Neural crest cell (in vitro differentiated cells): Measurements from ENCODE around the gene RTP3. TPM values are rescaled to one million over a fixed set of nuclear protein-coding genes. Genes with fewer than 3 reads are reported as not detected.
A peak's percentile ranks its signal among the peaks of the same experiment; 100 is the strongest.
"Not testable (repeated sequence)": the region's sequence is repeated elsewhere in the genome, so short reads cannot be mapped to it uniquely, and the experiment has no call there.

Experiments used
- DNase-seq: peaks from one replicate; pipeline ENCODE4 v3.0.0; 2021; ENCODE audit warnings: low read depth, mixed read lengths, low spot score
- H3K27ac Mint-ChIP-seq: one replicate; pipeline ENCODE4 v1.8.0; 2021; ENCODE audit warnings: mild to moderate bottlenecking, mixed read lengths; ENCODE audit not compliant: unreplicated experiment
- H3K27me3 Mint-ChIP-seq: 2 replicates; pipeline ENCODE4 v1.8.0; 2021; ENCODE audit warnings: low read depth, mild to moderate bottlenecking, mixed read lengths
- H3K36me3 Mint-ChIP-seq: 2 replicates; pipeline ENCODE4 v1.8.0; 2021; ENCODE audit warnings: low read depth, mild to moderate bottlenecking, mixed read lengths
- H3K4me1 Mint-ChIP-seq: 2 replicates; pipeline ENCODE4 v1.8.0; 2021; ENCODE audit warnings: mixed read lengths
- H3K4me3 Mint-ChIP-seq: one replicate; pipeline ENCODE4 v1.8.0; 2021; ENCODE audit warnings: mild to moderate bottlenecking, mixed read lengths
- H3K9me3 Mint-ChIP-seq: 2 replicates; pipeline ENCODE4 v1.8.0; 2021; ENCODE audit warnings: mixed read lengths
- total RNA-seq: library from RNA; stranded (reverse); gene quantifications from 2 replicates; pipeline ENCODE4 v1.2.1, GENCODE V29; 2021
- TF ChIP-seq, protein P1 (sequence below): fragments of 200-600 bp; sonication (generic); conservative IDR thresholded peaks from 2 replicates; pipeline ENCODE4 v1.5.0; 2021; ENCODE audit warnings: antibody characterized with exemption, mild to moderate bottlenecking

RTP3 gene
- total RNA-seq, 1 donor from 2014 or later, result not detected

DNA sequence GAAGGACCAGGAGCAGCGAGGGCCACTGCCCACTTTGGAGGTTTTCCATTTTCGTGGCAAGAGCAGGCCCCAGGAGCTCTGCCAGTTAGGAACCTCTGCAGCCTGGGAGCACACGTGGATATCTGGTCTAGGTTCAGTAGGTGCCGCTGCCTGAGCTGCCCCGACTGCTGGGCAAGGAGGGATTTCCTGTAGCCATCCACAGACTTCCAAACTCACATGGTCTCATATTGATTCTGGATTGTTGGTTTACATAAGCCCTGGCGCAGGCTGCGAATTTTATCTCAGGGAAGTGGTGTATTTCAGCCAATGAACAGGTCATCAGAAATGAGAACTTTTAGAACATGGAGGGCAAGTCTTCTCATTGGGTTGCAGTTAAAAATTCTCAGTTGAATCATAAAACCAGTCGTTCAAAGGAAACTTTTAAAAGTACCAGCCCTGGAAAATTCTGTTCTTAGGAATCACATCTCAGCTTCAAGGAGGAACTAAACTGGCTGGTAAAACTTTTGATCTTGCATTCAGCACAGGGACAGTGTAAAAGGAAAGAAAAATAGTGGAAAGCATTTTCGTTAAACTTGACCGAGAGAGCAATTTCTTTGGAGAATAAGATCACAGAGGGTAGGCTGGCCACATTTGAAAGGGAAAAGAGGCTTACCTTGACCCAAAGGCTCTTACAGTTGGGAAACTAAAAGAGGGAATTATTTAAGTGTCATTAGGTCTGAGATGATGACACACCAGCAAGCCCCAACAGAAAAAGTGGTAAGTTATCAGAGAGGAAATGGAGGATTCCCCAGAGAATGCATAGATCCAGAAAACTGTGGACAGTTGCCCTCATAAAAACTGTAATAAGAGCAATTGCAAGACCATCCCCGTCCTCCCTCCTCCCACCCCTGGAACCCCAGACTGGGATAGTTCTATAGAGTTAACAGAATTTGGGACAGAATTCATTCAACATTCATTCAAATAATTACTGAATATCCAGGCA lies 6.4 kb upstream of the RTP3 start:
- peaks cover 15% of the 10 kb centered on the region for H3K27me3 Mint-ChIP-seq
- H3K9me3 Mint-ChIP-seq, result peaks cover 2% of the 10 kb centered on the region
- peaks cover 4% of the 10 kb centered on the region for H3K36me3 Mint-ChIP-seq
- DNase-seq, result no peak
- H3K4me3 Mint-ChIP-seq, result no peak overlapping the region
- H3K27ac Mint-ChIP-seq, result no peak overlapping the region
- TF ChIP-seq, protein P1, sequence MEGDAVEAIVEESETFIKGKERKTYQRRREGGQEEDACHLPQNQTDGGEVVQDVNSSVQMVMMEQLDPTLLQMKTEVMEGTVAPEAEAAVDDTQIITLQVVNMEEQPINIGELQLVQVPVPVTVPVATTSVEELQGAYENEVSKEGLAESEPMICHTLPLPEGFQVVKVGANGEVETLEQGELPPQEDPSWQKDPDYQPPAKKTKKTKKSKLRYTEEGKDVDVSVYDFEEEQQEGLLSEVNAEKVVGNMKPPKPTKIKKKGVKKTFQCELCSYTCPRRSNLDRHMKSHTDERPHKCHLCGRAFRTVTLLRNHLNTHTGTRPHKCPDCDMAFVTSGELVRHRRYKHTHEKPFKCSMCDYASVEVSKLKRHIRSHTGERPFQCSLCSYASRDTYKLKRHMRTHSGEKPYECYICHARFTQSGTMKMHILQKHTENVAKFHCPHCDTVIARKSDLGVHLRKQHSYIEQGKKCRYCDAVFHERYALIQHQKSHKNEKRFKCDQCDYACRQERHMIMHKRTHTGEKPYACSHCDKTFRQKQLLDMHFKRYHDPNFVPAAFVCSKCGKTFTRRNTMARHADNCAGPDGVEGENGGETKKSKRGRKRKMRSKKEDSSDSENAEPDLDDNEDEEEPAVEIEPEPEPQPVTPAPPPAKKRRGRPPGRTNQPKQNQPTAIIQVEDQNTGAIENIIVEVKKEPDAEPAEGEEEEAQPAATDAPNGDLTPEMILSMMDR, result no peak
- H3K4me1 Mint-ChIP-seq, result peaks cover 5% of the 10 kb centered on the region

- H3K9me3 Mint-ChIP-seq, result peaks cover 2% of the 10 kb centered on the region
- H3K36me3 Mint-ChIP-seq, result peaks cover 4% of the 10 kb centered on the region
- H3K4me3 Mint-ChIP-seq, result no peak overlapping the region
- peaks cover 10% of the 10 kb centered on the region for H3K27me3 Mint-ChIP-seq
- H3K27ac Mint-ChIP-seq, result no peak overlapping the region
- peaks cover 5% of the 10 kb centered on the region for H3K4me1 Mint-ChIP-seq
- TF ChIP-seq, protein P1, result no peak
- DNase-seq, result no peak
Measured at GRCh38 chr3:46492890-46493547, 4.8 kb upstream of the RTP3 start.

- not testable (repeated sequence) for H3K27me3 Mint-ChIP-seq, DNase-seq, H3K27ac Mint-ChIP-seq, H3K4me3 Mint-ChIP-seq, H3K4me1 Mint-ChIP-seq, H3K9me3 Mint-ChIP-seq, H3K36me3 Mint-ChIP-seq
Measured at GRCh38 chr3:46494491-46494890, 3.3 kb upstream of the RTP3 start.

DNA sequence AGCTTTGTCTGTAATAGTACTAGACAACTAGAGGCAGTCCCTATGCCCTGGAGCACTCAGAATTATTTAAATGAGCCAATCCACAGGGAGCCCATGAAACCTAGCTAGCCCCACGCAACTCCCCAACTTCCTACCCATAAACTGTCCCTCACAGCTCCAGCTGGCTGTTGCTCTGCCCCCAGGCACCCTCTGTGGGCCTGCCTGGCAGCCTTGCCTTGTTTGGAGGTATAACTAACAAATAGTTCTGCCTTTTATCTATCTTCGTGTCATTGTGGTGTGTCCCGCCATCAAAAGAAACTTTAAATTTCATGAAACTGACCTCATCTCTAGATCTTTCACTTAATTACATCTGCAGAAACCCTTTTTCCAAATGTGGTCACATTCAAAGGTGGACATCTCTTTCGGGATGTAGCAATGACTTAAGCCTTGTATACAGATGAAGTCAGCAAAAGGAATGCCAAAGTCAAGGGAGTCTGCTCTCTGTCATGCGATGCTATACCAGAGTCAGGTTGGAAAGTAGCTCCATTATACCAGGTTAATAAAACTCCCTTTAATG lies 1.8 kb upstream of the RTP3 start:
- Mint-ChIP-seq H3K27me3 (peaks cover 10% of the 10 kb centered on the region), H3K9me3 (peaks cover 2% of the 10 kb centered on the region), H3K27ac (no peak overlapping the region), H3K4me1 (no peaks in the 10 kb centered on the region), H3K4me3 (no peak overlapping the region), H3K36me3 (peaks cover 4% of the 10 kb centered on the region)
- TF ChIP-seq, protein P1, result no peak
- DNase-seq, result no peak

DNA sequence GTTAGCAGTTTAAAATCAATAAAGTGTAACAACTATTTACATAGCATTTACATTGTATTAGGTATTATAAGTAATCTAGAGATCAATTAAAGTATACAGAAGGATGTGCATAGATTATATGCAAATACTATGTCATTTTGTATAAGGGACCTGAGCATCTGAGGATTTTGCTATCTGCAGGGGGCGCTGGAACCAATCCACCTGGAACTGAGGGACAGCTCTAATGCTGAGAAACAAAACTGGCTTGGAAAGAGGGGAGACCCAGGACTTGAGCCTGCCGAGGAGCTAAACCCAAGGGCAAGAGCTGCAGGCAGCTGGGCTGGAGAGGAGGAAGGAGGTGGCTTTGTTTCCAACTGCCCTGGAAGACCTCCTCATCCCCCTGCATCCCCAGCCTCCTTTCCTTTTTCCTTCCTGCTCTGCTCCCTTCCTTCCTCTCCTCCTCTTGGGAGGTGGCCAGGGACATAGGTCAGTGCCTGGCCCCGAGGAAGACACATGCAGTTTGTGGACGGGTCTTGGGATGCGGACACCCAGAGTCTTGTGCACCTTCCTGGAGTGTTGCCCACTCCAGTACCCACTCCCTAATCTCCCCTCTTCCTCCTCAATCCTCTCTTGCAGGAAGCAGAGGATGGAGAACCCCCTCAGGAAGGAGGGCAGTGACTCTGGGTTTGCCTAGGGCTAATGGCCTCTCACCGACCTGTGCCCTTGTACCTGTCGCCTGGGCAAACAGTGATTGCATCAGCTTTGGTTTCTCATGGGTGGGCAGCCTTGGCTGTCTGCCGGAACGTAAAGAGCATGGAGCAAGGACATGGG lies 825 bp upstream of the RTP3 start:
- H3K27me3 Mint-ChIP-seq, result peaks cover 7% of the 10 kb centered on the region
- peaks cover 4% of the 10 kb centered on the region for H3K36me3 Mint-ChIP-seq
- TF ChIP-seq, protein P1, result peak; percentile 35
- H3K27ac Mint-ChIP-seq, result peak overlapping the region; percentile 43
- H3K4me3 Mint-ChIP-seq, result no peak overlapping the region
- H3K9me3 Mint-ChIP-seq, result peaks cover 2% of the 10 kb centered on the region
- no peak for DNase-seq
- H3K4me1 Mint-ChIP-seq, result no peaks in the 10 kb centered on the region
